HCT116 (cell line): Measurements from ENCODE around the gene HOXC4. TPM values are rescaled to one million over a fixed set of nuclear protein-coding genes. Genes with fewer than 3 reads are reported as not detected.

ENCODE experiments used
- ATAC-seq: fragments of 200-7000 bp; cut with Tn5 transposase; 2 replicates; pipeline ENCODE4 v1.9.1; 2020; ENCODE audit warnings: mild to moderate bottlenecking, moderate library complexity
- BruUV-seq: library from RNA; stranded (reverse); fragments of 400-500 nt; replicated peaks from 2 replicates; lab custom pipeline; 2021; lab: Mats Ljungman, UMichigan
- CTCF ChIA-PET: fragments of 300-600 bp; sonication (Branson Sonifier 250); formaldehyde crosslinking; loops from one replicate; lab custom pipeline; 2021; ENCODE audit warnings: antibody characterized with exemption; lab: Charles Lee
- POLR2A ChIA-PET: fragments of 300-600, 350-600 bp; sonication (Branson Sonifier 250); formaldehyde crosslinking; loops from one replicate; lab custom pipeline; 2021; ENCODE audit warnings: antibody characterized with exemption; lab: Charles Lee
- RAD21 ChIA-PET, 2 experiments: fragments of 300-600 bp; sonication (Branson Sonifier 250); formaldehyde crosslinking; loops; one replicate each; lab custom pipeline; 2023; ENCODE audit warnings: low total read pairs in 2 of 2; ENCODE audit not compliant: uncharacterized antibody in 2 of 2, unreplicated experiment in 2 of 2, low non-redundant PET in 1 of 2; lab: Charles Lee
- DNase-seq: peaks from one replicate; pipeline ENCODE4 v3.0.0-alpha.2; 2010; ENCODE audit warnings: low read depth, low spot score
- H2AFZ ChIP-seq: fragments of 200-600 bp; shearing (Covaris generic), sonication (generic); 2 replicates; pipeline ENCODE4 v1.6.1; 2017; ENCODE audit warnings: low read depth, mixed run types, mixed read lengths, antibody characterized with exemption, low read length; ENCODE audit not compliant: poor library complexity, severe bottlenecking
- H3K27ac ChIP-seq: 2 replicates; pipeline ENCODE4 v1.5.1; 2012; ENCODE audit warnings: low read depth, low read length
- H3K27me3 ChIP-seq: fragments of 200-600 bp; sonication (generic); 2 replicates; pipeline ENCODE4 v1.6.1; 2016; ENCODE audit warnings: mixed run types, low read length, mixed read lengths; ENCODE audit not compliant: insufficient read depth
- H3K36me3 ChIP-seq, 2 experiments: fragments of 200-500 bp in 1 of 2; fragments of 200-600 bp in 1 of 2; sonication (Bioruptor generic) in 1 of 2; sonication (generic) in 1 of 2; 2 replicates each; pipeline versions ENCODE4 v1.5.1 to v1.6.1; 2014 to 2016; ENCODE audit warnings: low read length in 2 of 2, inconsistent platforms in 1 of 2, mixed read lengths in 1 of 2, mixed run types in 1 of 2; ENCODE audit not compliant: insufficient read depth in 2 of 2, control insufficient read depth in 1 of 2
- H3K4me1 ChIP-seq, 2 experiments: fragments of 200-600 bp in 1 of 2; sonication (generic) in 1 of 2; 2 replicates each; pipeline versions ENCODE4 v1.5.1 to v1.6.1; 2012 to 2017; ENCODE audit warnings: low read length in 2 of 2, inconsistent platforms in 1 of 2, mild to moderate bottlenecking in 1 of 2, mixed read lengths in 1 of 2, mixed run types in 1 of 2, moderate library complexity in 1 of 2; ENCODE audit not compliant: insufficient read depth in 2 of 2, control insufficient read depth in 1 of 2
- H3K4me2 ChIP-seq: fragments of 200-600 bp; sonication (generic); 2 replicates; pipeline ENCODE4 v1.6.1; 2017; ENCODE audit warnings: mixed run types, low read length, mixed read lengths
- H3K4me3 ChIP-seq, 2 experiments: fragments of 200-600 bp in 1 of 2; sonication (generic) in 1 of 2; replicated peaks in 1 of 2; 2 replicates each; pipeline ENCODE4 v1.5.1; 2011 to 2016; ENCODE audit warnings: low read length in 2 of 2, control low read depth in 1 of 2, low read depth in 1 of 2, mild to moderate bottlenecking in 1 of 2, mixed read lengths in 1 of 2, mixed run types in 1 of 2
- H3K79me2 ChIP-seq: fragments of 200-600 bp; sonication (generic); 2 replicates; pipeline ENCODE4 v1.6.1; 2017; ENCODE audit warnings: mild to moderate bottlenecking, mixed run types, low read length, moderate library complexity, mixed read lengths; ENCODE audit not compliant: insufficient read depth
- H3K9ac ChIP-seq: fragments of 200-600 bp; sonication (generic); 2 replicates; pipeline ENCODE4 v1.6.1; 2016; ENCODE audit warnings: low read length, mixed read lengths
- H3K9me2 ChIP-seq: fragments of 200-600 bp; sonication (generic), shearing (Covaris generic); 2 replicates; pipeline ENCODE4 v1.6.1; 2017; ENCODE audit warnings: mixed run types, mild to moderate bottlenecking, moderate library complexity; ENCODE audit not compliant: insufficient read depth
- H3K9me3 ChIP-seq, 2 experiments: fragments of 200-500 bp in 1 of 2; fragments of 200-600 bp in 1 of 2; sonication (Bioruptor generic) in 1 of 2; sonication (generic) in 1 of 2; 2 replicates each; pipeline ENCODE4 v1.6.1; 2014 to 2017; ENCODE audit warnings: low read length in 2 of 2, mixed read lengths in 2 of 2, inconsistent platforms in 1 of 2, low read depth in 1 of 2, mild to moderate bottlenecking in 1 of 2, mixed run types in 1 of 2, moderate library complexity in 1 of 2; ENCODE audit not compliant: control insufficient read depth in 1 of 2, insufficient read depth in 1 of 2
- H4K20me1 ChIP-seq: fragments of 200-600 bp; sonication (generic), shearing (Covaris generic); 2 replicates; pipeline ENCODE4 v1.6.1; 2017; ENCODE audit warnings: mixed run types, mild to moderate bottlenecking, moderate library complexity; ENCODE audit not compliant: insufficient read depth
- CEBPB ChIP-seq: IDR thresholded peaks from 2 replicates; pipeline ENCODE4 v1.6.1; 2012; ENCODE audit warnings: low read depth
- CTCF ChIP-seq, 3 experiments: fragments of 200-600 bp in 1 of 3; sonication (generic) in 1 of 3; IDR thresholded peaks in 2 of 3; conservative IDR thresholded peaks in 1 of 3; 2 replicates each; pipeline ENCODE4 v1.5.1; 2012 to 2017; ENCODE audit warnings: low read depth in 2 of 3, low read length in 2 of 3, antibody characterized with exemption in 1 of 3, borderline replicate concordance in 1 of 3, control low read depth in 1 of 3, mild to moderate bottlenecking in 1 of 3, mixed read lengths in 1 of 3, mixed run types in 1 of 3, moderate library complexity in 1 of 3; ENCODE audit not compliant: insufficient read depth in 1 of 3
- ELF1 ChIP-seq: IDR thresholded peaks from 2 replicates; pipeline ENCODE4 v1.6.1; 2012; ENCODE audit warnings: low read depth, borderline replicate concordance
- EZH2phosphoT487 ChIP-seq: fragments of 200-600 bp; IDR thresholded peaks from 2 replicates; pipeline ENCODE4 v1.6.1; 2018; ENCODE audit warnings: antibody characterized with exemption, borderline replicate concordance
- POLR2A ChIP-seq: IDR thresholded peaks from 2 replicates; pipeline ENCODE4 v1.7.0; 2011; ENCODE audit warnings: borderline replicate concordance; ENCODE audit not compliant: insufficient read depth, insufficient read length; ENCODE audit errors: extremely low read depth
- POLR2AphosphoS5 ChIP-seq: IDR thresholded peaks from 2 replicates; pipeline ENCODE4 v1.6.1; 2011; ENCODE audit warnings: mild to moderate bottlenecking, low read depth, low read length, moderate library complexity
- RAD21 ChIP-seq: IDR thresholded peaks from 2 replicates; pipeline ENCODE4 v1.6.1; 2012; ENCODE audit warnings: low read depth, mild to moderate bottlenecking
- SIN3A ChIP-seq: IDR thresholded peaks from 2 replicates; pipeline ENCODE4 v1.6.1; 2012; ENCODE audit warnings: low read depth
- SP1 ChIP-seq: IDR thresholded peaks from 2 replicates; pipeline ENCODE4 v1.6.1; 2012; ENCODE audit warnings: low read depth
- SRF ChIP-seq: IDR thresholded peaks from 2 replicates; pipeline ENCODE4 v1.6.1; 2012; ENCODE audit warnings: low read depth
- TCF7L2 ChIP-seq: IDR thresholded peaks from 2 replicates; pipeline ENCODE4 v1.7.0; 2011; ENCODE audit warnings: borderline replicate concordance, inconsistent platforms; ENCODE audit not compliant: insufficient read depth, insufficient read length; ENCODE audit errors: extremely low read depth
- YY1 ChIP-seq: IDR thresholded peaks from 2 replicates; pipeline ENCODE4 v1.6.1; 2011; ENCODE audit warnings: low read length, low read depth, moderate library complexity, mild to moderate bottlenecking; ENCODE audit not compliant: insufficient replicate concordance; ENCODE audit errors: extremely low read depth
- ZFX ChIP-seq: fragments of 450-650 bp; IDR thresholded peaks from 2 replicates; pipeline ENCODE4 v1.6.1; 2017
- intact Hi-C: fragments of 100-400 bp; cut with micrococcal nuclease; formaldehyde crosslinking; loops from 2 replicates; pipeline ENCODE4 v1.10.0; 2022
- total RNA-seq: library from RNA; stranded (reverse); gene quantifications from one replicate; pipeline ENCODE4 v1.2.1, GENCODE V29; 2021; ENCODE audit not compliant: unreplicated experiment
- TF ChIP-seq, protein P1 (sequence below): IDR thresholded peaks from 2 replicates; pipeline ENCODE4 v1.6.1; 2012
- TF ChIP-seq, protein P2 (sequence below): IDR thresholded peaks from 2 replicates; pipeline ENCODE4 v1.6.1; 2012; ENCODE audit warnings: low read depth

Gene HOXC4
- total RNA-seq, 1 experiment from 2014 or later = 1.5 TPM

- TF ChIP-seq RAD21 (no peak; the same call in 1 of the 2 replicates), YY1 (no peak), CTCF (IDR thresholded peaks at IDR 0.05 in 2 of 3, conservative IDR thresholded peaks at IDR 0.05 in 1 of 3; ENCODE audit: borderline replicate concordance in 1 of 3, insufficient read depth in 1 of 3, low read depth in 2 of 3, low read length in 2 of 3) (no peak; a peak in 1 of 6 replicates), TCF7L2 (no peak), ZFX (no peak)
- TF ChIP-seq, protein P1, sequence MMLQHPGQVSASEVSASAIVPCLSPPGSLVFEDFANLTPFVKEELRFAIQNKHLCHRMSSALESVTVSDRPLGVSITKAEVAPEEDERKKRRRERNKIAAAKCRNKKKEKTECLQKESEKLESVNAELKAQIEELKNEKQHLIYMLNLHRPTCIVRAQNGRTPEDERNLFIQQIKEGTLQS = no peak
- TF ChIP-seq, all 23 proteins: peak for 0
Measured at GRCh38 chr12:54036620-54037359, 16.8 kb upstream of the HOXC4 start (continued).

- no TSS peak for BruUV-seq
- Histone ChIP-seq H3K27me3 (no peaks in the 10 kb centered on the region), H3K36me3 (no peaks in the 10 kb centered on the region), H3K27ac (no peak overlapping the region), H3K9ac (no peak overlapping the region), H3K79me2 (no peaks in the 10 kb centered on the region), H3K9me2 (no peaks in the 10 kb centered on the region), H3K9me3 (no peaks in the 10 kb centered on the region), H3K4me2 (no peak overlapping the region), H3K4me3 (no peak overlapping the region), H4K20me1 (no peaks in the 10 kb centered on the region), H2AFZ (no peak overlapping the region), H3K4me1 (peaks cover 7 to 31% of the 10 kb centered on the region in 2 experiments)
- POLR2A ChIA-PET = no interaction called here
- RAD21 ChIA-PET = no interaction called here
- ATAC-seq = no peak
- intact Hi-C loops = no loop called here
- no peak for DNase-seq
- CTCF ChIA-PET = interaction anchor here (0.7 to 2.4 kb wide), 2 partner anchors 20 to 151 kb away, joined by 3 to 5 read pairs; partner anchors contain the start of gene SMUG1
- TF ChIP-seq CEBPB (no peak), SIN3A (no peak), SRF (no peak), EZH2phosphoT487 (no peak), YY1 (no peak), SP1 (no peak), ZFX (no peak), POLR2A (no peak), ELF1 (no peak), POLR2AphosphoS5 (no peak), TCF7L2 (no peak), RAD21 (no peak)
- TF ChIP-seq, protein P2, sequence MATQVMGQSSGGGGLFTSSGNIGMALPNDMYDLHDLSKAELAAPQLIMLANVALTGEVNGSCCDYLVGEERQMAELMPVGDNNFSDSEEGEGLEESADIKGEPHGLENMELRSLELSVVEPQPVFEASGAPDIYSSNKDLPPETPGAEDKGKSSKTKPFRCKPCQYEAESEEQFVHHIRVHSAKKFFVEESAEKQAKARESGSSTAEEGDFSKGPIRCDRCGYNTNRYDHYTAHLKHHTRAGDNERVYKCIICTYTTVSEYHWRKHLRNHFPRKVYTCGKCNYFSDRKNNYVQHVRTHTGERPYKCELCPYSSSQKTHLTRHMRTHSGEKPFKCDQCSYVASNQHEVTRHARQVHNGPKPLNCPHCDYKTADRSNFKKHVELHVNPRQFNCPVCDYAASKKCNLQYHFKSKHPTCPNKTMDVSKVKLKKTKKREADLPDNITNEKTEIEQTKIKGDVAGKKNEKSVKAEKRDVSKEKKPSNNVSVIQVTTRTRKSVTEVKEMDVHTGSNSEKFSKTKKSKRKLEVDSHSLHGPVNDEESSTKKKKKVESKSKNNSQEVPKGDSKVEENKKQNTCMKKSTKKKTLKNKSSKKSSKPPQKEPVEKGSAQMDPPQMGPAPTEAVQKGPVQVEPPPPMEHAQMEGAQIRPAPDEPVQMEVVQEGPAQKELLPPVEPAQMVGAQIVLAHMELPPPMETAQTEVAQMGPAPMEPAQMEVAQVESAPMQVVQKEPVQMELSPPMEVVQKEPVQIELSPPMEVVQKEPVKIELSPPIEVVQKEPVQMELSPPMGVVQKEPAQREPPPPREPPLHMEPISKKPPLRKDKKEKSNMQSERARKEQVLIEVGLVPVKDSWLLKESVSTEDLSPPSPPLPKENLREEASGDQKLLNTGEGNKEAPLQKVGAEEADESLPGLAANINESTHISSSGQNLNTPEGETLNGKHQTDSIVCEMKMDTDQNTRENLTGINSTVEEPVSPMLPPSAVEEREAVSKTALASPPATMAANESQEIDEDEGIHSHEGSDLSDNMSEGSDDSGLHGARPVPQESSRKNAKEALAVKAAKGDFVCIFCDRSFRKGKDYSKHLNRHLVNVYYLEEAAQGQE = no peak
Measured at GRCh38 chr12:54037360-54038283, 16.0 kb upstream of the HOXC4 start.
